GM13976 (cell line): ENCODE results near the gene TOMM34.

Experiments used
- DNase-seq: peaks from one replicate; pipeline ENCODE4 v3.0.0; 2012; ENCODE audit warnings: low spot score
- in situ Hi-C: fragments of 300-500 bp; cut with MboI; formaldehyde crosslinking; loops from one replicate; pipeline ENCODE4 v1.12.0; 2022; ENCODE audit warnings: low sequenced_read_pairs, mixed read lengths, inconsistent platforms; ENCODE audit not compliant: unreplicated experiment
- TF ChIP-seq, protein P1 (sequence below): IDR thresholded peaks from 2 replicates; pipeline ENCODE4 v1.5.1; 2012; ENCODE audit warnings: borderline replicate concordance, mild to moderate bottlenecking; ENCODE audit not compliant: insufficient read depth; ENCODE audit errors: extremely low read depth, missing control alignments, control extremely low read depth

Gene TOMM34

DNA sequence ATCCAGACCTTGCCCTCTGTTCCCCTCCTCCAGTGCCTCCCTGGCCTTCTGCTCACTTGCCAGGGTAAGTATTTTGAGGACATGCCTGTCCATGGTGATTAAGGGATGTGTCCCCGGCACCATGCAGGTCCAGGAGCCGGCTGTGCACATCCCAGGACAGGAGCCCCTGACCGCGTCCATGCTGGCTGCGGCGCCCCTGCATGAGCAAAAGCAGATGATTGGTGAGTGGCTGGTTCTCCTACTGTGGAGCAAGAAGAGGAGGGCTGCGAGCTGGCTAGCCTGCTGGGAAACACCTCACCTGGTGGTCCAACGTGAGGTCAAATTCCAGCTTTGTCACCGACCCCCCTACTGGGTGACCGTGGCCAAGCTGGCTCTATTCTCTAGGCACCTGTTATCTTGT lies 23.7 kb downstream of the TOMM34 start:
- TF ChIP-seq, protein P1, sequence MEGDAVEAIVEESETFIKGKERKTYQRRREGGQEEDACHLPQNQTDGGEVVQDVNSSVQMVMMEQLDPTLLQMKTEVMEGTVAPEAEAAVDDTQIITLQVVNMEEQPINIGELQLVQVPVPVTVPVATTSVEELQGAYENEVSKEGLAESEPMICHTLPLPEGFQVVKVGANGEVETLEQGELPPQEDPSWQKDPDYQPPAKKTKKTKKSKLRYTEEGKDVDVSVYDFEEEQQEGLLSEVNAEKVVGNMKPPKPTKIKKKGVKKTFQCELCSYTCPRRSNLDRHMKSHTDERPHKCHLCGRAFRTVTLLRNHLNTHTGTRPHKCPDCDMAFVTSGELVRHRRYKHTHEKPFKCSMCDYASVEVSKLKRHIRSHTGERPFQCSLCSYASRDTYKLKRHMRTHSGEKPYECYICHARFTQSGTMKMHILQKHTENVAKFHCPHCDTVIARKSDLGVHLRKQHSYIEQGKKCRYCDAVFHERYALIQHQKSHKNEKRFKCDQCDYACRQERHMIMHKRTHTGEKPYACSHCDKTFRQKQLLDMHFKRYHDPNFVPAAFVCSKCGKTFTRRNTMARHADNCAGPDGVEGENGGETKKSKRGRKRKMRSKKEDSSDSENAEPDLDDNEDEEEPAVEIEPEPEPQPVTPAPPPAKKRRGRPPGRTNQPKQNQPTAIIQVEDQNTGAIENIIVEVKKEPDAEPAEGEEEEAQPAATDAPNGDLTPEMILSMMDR: no peak
- in situ Hi-C loops: no loop called here
- DNase-seq: no peak

DNA sequence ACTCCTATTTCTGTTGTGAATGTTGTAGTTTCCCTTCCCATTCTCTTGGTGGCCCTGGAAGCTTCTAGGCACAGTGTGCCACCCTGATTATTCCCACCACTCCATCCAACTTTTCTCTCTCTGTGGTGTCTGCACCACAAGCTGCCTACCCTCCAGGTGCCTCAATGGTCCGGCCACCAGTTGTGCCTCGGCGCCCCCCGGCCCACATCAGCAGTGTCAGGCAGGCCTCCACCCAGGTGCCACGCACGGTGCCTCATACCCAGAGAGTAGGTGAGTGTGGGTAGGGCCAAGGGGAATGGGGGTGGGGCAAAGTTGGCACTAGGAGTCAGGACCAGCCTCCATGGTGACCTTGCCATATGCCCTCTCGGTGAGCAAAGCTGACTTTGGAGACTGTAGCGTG lies 27.3 kb downstream of the TOMM34 start:
- in situ Hi-C loops: no loop called here

DNA sequence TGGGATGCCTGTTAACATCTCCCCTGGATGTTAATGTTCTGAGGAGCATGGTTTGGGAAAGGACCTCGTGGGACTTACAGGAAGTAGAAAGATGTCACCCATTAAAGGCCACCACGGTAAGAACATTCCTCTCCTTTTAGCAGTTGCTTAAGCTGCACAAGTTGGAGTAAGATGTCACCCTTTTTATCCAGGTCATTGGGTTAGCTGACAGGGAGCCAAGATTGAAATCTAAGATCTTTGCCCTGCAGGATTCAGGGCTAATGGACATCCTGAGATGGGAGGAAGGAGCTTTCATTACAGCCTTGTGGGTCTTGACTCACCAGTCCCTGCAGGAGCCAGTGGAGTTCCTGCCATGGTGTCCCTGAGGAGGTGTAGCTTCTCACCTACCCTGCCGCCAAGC lies 28.3 kb downstream of the TOMM34 start:
- no peak for DNase-seq
- TF ChIP-seq, protein P1: no peak
- in situ Hi-C loops: no loop called here

More for the DNA sequence above, 27.3 kb downstream of the TOMM34 start:
- DNase-seq: no peak
- TF ChIP-seq, protein P1: no peak

DNA sequence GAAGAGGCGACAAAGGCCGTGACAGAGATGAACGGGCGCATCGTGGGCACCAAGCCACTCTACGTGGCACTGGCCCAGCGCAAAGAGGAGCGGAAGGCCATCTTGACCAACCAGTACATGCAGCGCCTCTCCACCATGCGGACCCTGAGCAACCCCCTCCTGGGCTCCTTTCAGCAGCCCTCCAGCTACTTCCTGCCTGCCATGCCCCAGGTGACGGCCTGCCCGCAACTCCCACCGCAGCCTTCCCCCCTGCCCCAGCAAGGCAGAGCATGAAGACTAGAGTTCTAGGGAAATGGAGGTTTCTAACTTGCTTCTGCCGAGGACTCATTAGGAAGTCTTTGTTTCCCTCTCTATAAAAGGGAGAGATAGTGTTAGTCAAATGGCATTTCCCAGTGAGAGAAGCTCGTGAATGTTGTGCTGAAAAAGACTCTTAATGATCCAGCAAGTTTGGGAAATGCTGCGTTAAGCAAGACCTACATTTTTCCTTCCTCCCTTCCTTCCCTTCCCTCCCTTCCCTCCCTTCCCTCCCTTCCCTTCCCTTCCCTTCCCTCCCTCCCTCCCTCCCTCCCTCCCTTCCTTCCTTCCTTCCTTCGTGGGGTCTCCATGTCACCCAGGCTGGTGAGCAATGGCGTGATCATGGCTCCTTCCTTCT lies 29.6 kb downstream of the TOMM34 start:
- in situ Hi-C loops: no loop called here
- TF ChIP-seq, protein P1: no peak
- no peak for DNase-seq

DNA sequence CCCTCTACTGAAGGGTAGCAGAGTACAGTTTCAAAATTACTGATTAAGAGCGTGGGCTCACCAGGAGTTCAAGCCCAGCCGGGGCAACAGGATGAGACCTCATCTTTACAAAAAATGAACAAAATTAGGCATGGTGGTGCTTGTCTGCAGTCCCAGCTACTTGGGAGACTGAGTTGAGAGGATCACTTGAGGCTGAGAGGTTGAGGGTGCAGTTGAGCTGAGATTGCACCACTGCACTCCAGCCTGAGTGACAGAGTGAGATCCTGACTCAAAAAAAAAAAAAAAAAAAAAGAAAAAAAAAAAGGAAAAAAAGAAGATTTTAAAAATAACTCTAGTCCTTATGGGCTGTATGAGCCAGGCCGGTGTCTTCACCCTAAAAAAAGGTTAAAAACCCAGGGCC lies 31.6 kb downstream of the TOMM34 start:
- no peak for DNase-seq
- TF ChIP-seq, protein P1: no peak
- in situ Hi-C loops: no loop called here

DNA sequence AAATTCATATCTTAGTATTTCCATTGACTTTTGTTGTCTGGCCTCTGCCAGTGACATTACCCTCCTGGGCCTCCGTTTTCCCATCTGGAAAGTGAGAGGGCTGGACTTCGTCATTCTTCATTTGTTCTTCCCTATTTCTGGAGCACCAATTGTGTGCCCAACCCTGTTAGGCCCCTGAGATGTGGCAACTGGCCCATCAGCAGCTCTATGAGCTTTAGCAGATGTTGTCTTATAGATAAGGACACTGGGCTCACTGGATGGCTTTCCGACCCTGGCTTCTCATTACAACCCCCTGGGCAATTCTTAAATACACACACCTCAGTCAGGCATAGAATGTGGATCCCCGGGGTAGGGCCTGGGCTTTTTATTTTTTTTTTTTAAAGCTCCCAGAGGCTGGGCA lies 35.7 kb downstream of the TOMM34 start:
- TF ChIP-seq, protein P1: no peak
- in situ Hi-C loops: no loop called here
- no peak for DNase-seq

DNA sequence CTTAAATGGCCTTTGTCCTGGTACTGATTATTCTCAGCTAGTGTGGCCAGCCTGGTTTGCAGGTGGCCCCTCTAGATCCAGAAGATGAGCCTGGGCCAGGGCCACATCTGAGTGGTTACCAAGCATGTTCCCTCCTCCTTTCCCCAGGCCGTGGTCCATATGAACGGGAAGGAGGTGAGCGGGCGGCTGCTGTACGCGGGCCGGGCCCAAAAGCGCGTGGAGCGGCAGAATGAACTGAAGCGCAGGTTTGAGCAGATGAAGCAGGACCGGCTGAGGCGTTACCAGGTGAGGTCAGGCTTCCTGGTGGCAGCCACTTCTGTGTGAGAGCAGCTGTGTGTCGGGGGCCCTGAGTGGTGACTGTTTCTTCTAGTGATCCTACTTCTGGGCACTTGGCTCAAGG lies 38.8 kb downstream of the TOMM34 start:
- no peak for DNase-seq
- in situ Hi-C loops: no loop called here
- TF ChIP-seq, protein P1: no peak
